ENCODE results near the gene NPB.

NPB gene

GRCh38 chr17:81908793-81909192, 6.8 kb downstream of the NPB start:
- TF ChIP-seq SIN3A (IDR thresholded peaks at IDR 0.05; ENCODE audit: borderline replicate concordance, insufficient read depth, low read length) (no peak), REST (IDR thresholded peaks at IDR 0.05; ENCODE audit: insufficient read depth in 1 of 2, low read depth in 2 of 2, low read length in 2 of 2) (no peak), POLR2AphosphoS5 (IDR thresholded peaks at IDR 0.05; ENCODE audit: low read depth, low read length) (no peak), FOXP2 (optimal IDR thresholded peaks at IDR 0.05; ENCODE audit: borderline replicate concordance, extremely low read depth, extremely low read length, insufficient read depth) (no peak), TAF1 (IDR thresholded peaks at IDR 0.05; ENCODE audit: borderline replicate concordance, insufficient read depth, low read length) (no peak)

- TF ChIP-seq TAF1 (IDR thresholded peaks at IDR 0.05; ENCODE audit: borderline replicate concordance, insufficient read depth, low read length) (no peak), FOXP2 (optimal IDR thresholded peaks at IDR 0.05; ENCODE audit: borderline replicate concordance, extremely low read depth, extremely low read length, insufficient read depth) (no peak), REST (IDR thresholded peaks at IDR 0.05; ENCODE audit: insufficient read depth in 1 of 2, low read depth in 2 of 2, low read length in 2 of 2) (no peak), SIN3A (IDR thresholded peaks at IDR 0.05; ENCODE audit: borderline replicate concordance, insufficient read depth, low read length) (no peak), POLR2AphosphoS5 (IDR thresholded peaks at IDR 0.05; ENCODE audit: low read depth, low read length) (no peak)
These were observed 7.2 kb downstream of the NPB start for GRCh38 chr17:81909231-81909630.

- TF ChIP-seq SIN3A (IDR thresholded peaks at IDR 0.05; ENCODE audit: borderline replicate concordance, insufficient read depth, low read length) (no peak), TAF1 (IDR thresholded peaks at IDR 0.05; ENCODE audit: borderline replicate concordance, insufficient read depth, low read length) (no peak), POLR2AphosphoS5 (IDR thresholded peaks at IDR 0.05; ENCODE audit: low read depth, low read length) (no peak), FOXP2 (optimal IDR thresholded peaks at IDR 0.05; ENCODE audit: borderline replicate concordance, extremely low read depth, extremely low read length, insufficient read depth) (no peak), REST (IDR thresholded peaks at IDR 0.05; ENCODE audit: insufficient read depth in 1 of 2, low read depth in 2 of 2, low read length in 2 of 2) (no peak)
These were observed 8.2 kb downstream of the NPB start for GRCh38 chr17:81909966-81910839.

- TF ChIP-seq SIN3A (IDR thresholded peaks at IDR 0.05; ENCODE audit: borderline replicate concordance, insufficient read depth, low read length) (no peak), POLR2AphosphoS5 (IDR thresholded peaks at IDR 0.05; ENCODE audit: low read depth, low read length) (no peak), FOXP2 (optimal IDR thresholded peaks at IDR 0.05; ENCODE audit: borderline replicate concordance, extremely low read depth, extremely low read length, insufficient read depth) (no peak)
These were observed 8.8 kb downstream of the NPB start for GRCh38 chr17:81910840-81911276.

- no peak for TF ChIP-seq REST (IDR thresholded peaks at IDR 0.05; ENCODE audit: insufficient read depth in 1 of 2, low read depth in 2 of 2, low read length in 2 of 2)
- 0 out of 2 replicates have a peak, but pooled peaks have one; percentile 21 for TF ChIP-seq TAF1 (IDR thresholded peaks at IDR 0.05; ENCODE audit: borderline replicate concordance, insufficient read depth, low read length)
These were observed 9.4 kb downstream of the NPB start, which contains the start of gene PCYT2 for GRCh38 chr17:81911277-81911961. PCYT2 (minus strand) TSS chr17:81911399; CDS start chr17:81911355, 44 bp downstream.
